H9 (cell line): ENCODE results near the gene PDS5B. TPM values are rescaled to one million over a fixed set of nuclear protein-coding genes. Genes with fewer than 3 reads are reported as not detected.

Experiments used
- DNase-seq: peaks from one replicate; pipeline ENCODE4 v3.0.0-alpha.2; 2017
- H2AFZ ChIP-seq: one replicate; pipeline ENCODE4 v1.6.1; 2013; ENCODE audit warnings: mild to moderate bottlenecking, low read length, control low read depth, moderate library complexity
- H2AK5ac ChIP-seq: 2 replicates; pipeline ENCODE4 v1.6.1; 2013; ENCODE audit warnings: low read length, control low read depth, mixed read lengths; ENCODE audit not compliant: insufficient read length
- H2BK120ac ChIP-seq: one replicate; pipeline ENCODE4 v1.6.1; 2013; ENCODE audit warnings: low read depth, mild to moderate bottlenecking, low read length, control low read depth, inconsistent platforms; ENCODE audit not compliant: poor library complexity, severe bottlenecking
- H2BK12ac ChIP-seq: 2 replicates; pipeline ENCODE4 v1.6.1; 2013; ENCODE audit warnings: low read length, control low read depth, mixed read lengths, low read depth; ENCODE audit not compliant: insufficient read length
- H2BK15ac ChIP-seq: 2 replicates; pipeline ENCODE4 v1.6.1; 2013; ENCODE audit warnings: low read depth, low read length, control low read depth
- H2BK20ac ChIP-seq: one replicate; pipeline ENCODE4 v1.6.1; 2013; ENCODE audit warnings: low read depth, mild to moderate bottlenecking, low read length, control low read depth, inconsistent platforms; ENCODE audit not compliant: poor library complexity, severe bottlenecking
- H2BK5ac ChIP-seq: 2 replicates; pipeline ENCODE4 v1.6.1; 2013; ENCODE audit warnings: low read length, control low read depth, mixed read lengths; ENCODE audit not compliant: insufficient read length
- H3K14ac ChIP-seq: 2 replicates; pipeline ENCODE4 v1.6.1; 2013; ENCODE audit warnings: low read length, control low read depth; ENCODE audit not compliant: insufficient read depth
- H3K18ac ChIP-seq: 2 replicates; pipeline ENCODE4 v1.6.1; 2013; ENCODE audit warnings: low read depth, mild to moderate bottlenecking, mixed read lengths, low read length, control low read depth; ENCODE audit not compliant: insufficient read length
- H3K23ac ChIP-seq: 2 replicates; pipeline ENCODE4 v1.6.1; 2013; ENCODE audit warnings: low read length, control low read depth, mixed read lengths, low read depth; ENCODE audit not compliant: insufficient read length
- H3K23me2 ChIP-seq: 2 replicates; pipeline ENCODE4 v1.6.1; 2013; ENCODE audit warnings: low read depth, mild to moderate bottlenecking, mixed read lengths, low read length, control low read depth; ENCODE audit not compliant: insufficient read length, poor library complexity, severe bottlenecking
- H3K27ac ChIP-seq: 2 replicates; pipeline ENCODE4 v1.5.1; 2013; ENCODE audit warnings: low read length, control low read depth, mixed read lengths, low read depth; ENCODE audit not compliant: insufficient read length
- H3K27me3 ChIP-seq: 2 replicates; pipeline ENCODE4 v1.6.1; 2013; ENCODE audit warnings: low read length, control low read depth, inconsistent platforms; ENCODE audit not compliant: insufficient read depth
- H3K4ac ChIP-seq: 2 replicates; pipeline ENCODE4 v1.6.1; 2013; ENCODE audit warnings: low read depth, mild to moderate bottlenecking, control low read depth, inconsistent platforms, low read length, moderate library complexity
- H3K4me1 ChIP-seq: 2 replicates; pipeline ENCODE4 v1.6.1; 2013; ENCODE audit warnings: low read length, control low read depth, inconsistent platforms; ENCODE audit not compliant: insufficient read depth
- H3K4me2 ChIP-seq: 2 replicates; pipeline ENCODE4 v1.6.1; 2013; ENCODE audit warnings: low read length, control low read depth, mixed read lengths; ENCODE audit not compliant: insufficient read length, insufficient read depth
- H3K56ac ChIP-seq: 2 replicates; pipeline ENCODE4 v1.6.1; 2013; ENCODE audit warnings: low read depth, mild to moderate bottlenecking, mixed read lengths, low read length, control low read depth; ENCODE audit not compliant: insufficient read length
- H3K79me1 ChIP-seq: 2 replicates; pipeline ENCODE4 v1.6.1; 2013; ENCODE audit warnings: low read depth, mild to moderate bottlenecking, moderate library complexity, low read length, control low read depth, inconsistent platforms; ENCODE audit not compliant: insufficient read depth, poor library complexity, severe bottlenecking
- H3K79me2 ChIP-seq: 2 replicates; pipeline ENCODE4 v1.6.1; 2013; ENCODE audit warnings: low read length, control low read depth, inconsistent platforms; ENCODE audit not compliant: insufficient read depth
- H3K9ac ChIP-seq: 2 replicates; pipeline ENCODE4 v1.6.1; 2013; ENCODE audit warnings: low read length, control low read depth, mixed read lengths; ENCODE audit not compliant: insufficient read length; ENCODE audit errors: extremely low read depth
- H3K9me3 ChIP-seq: one replicate; pipeline ENCODE4 v1.6.1; 2013; ENCODE audit warnings: low read depth, low read length, inconsistent platforms; ENCODE audit not compliant: control insufficient read depth
- H3T11ph ChIP-seq: one replicate; pipeline ENCODE4 v1.6.1; 2013; ENCODE audit warnings: mild to moderate bottlenecking, low read length, control low read depth, inconsistent platforms
- H4K20me1 ChIP-seq: one replicate; pipeline ENCODE4 v1.6.1; 2013; ENCODE audit not compliant: control insufficient read depth, insufficient read length, insufficient read depth
- H4K5ac ChIP-seq: 2 replicates; pipeline ENCODE4 v1.6.1; 2013; ENCODE audit warnings: low read depth, mild to moderate bottlenecking, mixed read lengths, low read length, control low read depth; ENCODE audit not compliant: insufficient read length
- H4K8ac ChIP-seq: replicated peaks from 2 replicates; pipeline ENCODE4 v1.6.1; 2013; ENCODE audit warnings: low read length, control low read depth, mixed read lengths, low read depth; ENCODE audit not compliant: insufficient read length
- H4K91ac ChIP-seq: 2 replicates; pipeline ENCODE4 v1.6.1; 2013; ENCODE audit warnings: low read depth, mild to moderate bottlenecking, moderate library complexity, mixed read lengths, low read length, control low read depth; ENCODE audit not compliant: insufficient read length
- H3K27ac Mint-ChIP-seq, 3 experiments: 2 replicates in 2 of 3; 3 replicates in 1 of 3; pipeline ENCODE4 v1.8.0; 2020 to 2021; ENCODE audit warnings: mixed read lengths in 3 of 3, mild to moderate bottlenecking in 1 of 3, moderate library complexity in 1 of 3
- H3K27me3 Mint-ChIP-seq: 2 replicates; pipeline ENCODE4 v1.8.0; 2021; ENCODE audit warnings: low read depth, mild to moderate bottlenecking, moderate library complexity, mixed read lengths
- H3K36me3 Mint-ChIP-seq, 3 experiments: 2 replicates in 2 of 3; 3 replicates in 1 of 3; pipeline ENCODE4 v1.8.0; 2020 to 2021; ENCODE audit warnings: low read depth in 3 of 3, mixed read lengths in 3 of 3; ENCODE audit not compliant: insufficient read depth in 1 of 3
- H3K4me1 Mint-ChIP-seq, 2 experiments: 2 replicates each; pipeline ENCODE4 v1.8.0; 2020; ENCODE audit warnings: mixed read lengths in 2 of 2
- H3K4me3 Mint-ChIP-seq, 2 experiments: 2 replicates in 1 of 2; 3 replicates in 1 of 2; pipeline ENCODE4 v1.8.0; 2020 to 2021; ENCODE audit warnings: mild to moderate bottlenecking in 2 of 2, mixed read lengths in 2 of 2, moderate library complexity in 1 of 2
- H3K9me3 Mint-ChIP-seq, 2 experiments: 2 replicates in 1 of 2; 3 replicates in 1 of 2; pipeline ENCODE4 v1.8.0; 2020; ENCODE audit warnings: mild to moderate bottlenecking in 2 of 2, mixed read lengths in 2 of 2, moderate library complexity in 1 of 2
- WGBS: extraction: QIAGEN DNeasy Blood & Tissue Kit; methylation state at CpG from one replicate; pipeline ENCODE4 v1.1.7; 2013; ENCODE audit warnings: missing lambda C conversion rate, low lambda C conversion rate, mixed read lengths; ENCODE audit not compliant: insufficient read length; ENCODE audit errors: extremely low coverage; 5-methylcytosine and 5-hydroxymethylcytosine counted together
- total RNA-seq: library from RNA; stranded (reverse); gene quantifications from 2 replicates; pipeline ENCODE4 v1.2.1, GENCODE V29; 2021
- TF ChIP-seq, protein P1 (sequence below): fragments of 200-600 bp; sonication (generic); conservative IDR thresholded peaks from 3 replicates; pipeline ENCODE4 v1.8.0; 2021; ENCODE audit warnings: antibody characterized with exemption, mild to moderate bottlenecking

The PDS5B gene
- total RNA-seq, 1 experiment from 2014 or later = 50.0 TPM

DNA sequence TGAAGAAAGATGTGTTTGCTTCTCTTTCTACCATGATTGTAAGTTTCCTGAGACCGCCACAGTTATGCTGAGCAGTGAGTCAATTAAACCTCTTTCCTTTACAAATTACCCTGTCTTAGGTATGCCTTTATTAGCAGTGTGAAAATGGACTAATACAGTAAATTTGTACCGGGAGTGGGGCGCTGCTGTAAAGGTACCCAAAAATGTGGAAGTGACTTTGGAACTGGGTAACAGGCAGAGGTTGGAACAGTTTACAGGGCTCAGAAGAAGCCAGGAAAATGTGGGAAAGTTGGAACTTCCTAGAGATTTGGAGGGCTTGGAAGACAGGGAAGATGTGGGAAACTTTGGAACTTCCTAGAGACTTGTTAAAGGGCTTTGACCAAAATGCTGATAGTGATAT lies 9.2 kb upstream of the PDS5B start:
- Histone ChIP-seq H3T11ph (no peak overlapping the region), H4K8ac (no peak overlapping the region), H4K91ac (no peak overlapping the region), H3K23me2 (no peaks in the 10 kb centered on the region), H3K14ac (no peak overlapping the region), H3K79me1 (no peaks in the 10 kb centered on the region), H2BK12ac (no peak overlapping the region), H2AFZ (no peak overlapping the region), H3K27me3 (no peaks in the 10 kb centered on the region), H3K56ac (no peak overlapping the region), H3K4me1 (no peaks in the 10 kb centered on the region), H3K9ac (no peak overlapping the region), H2BK20ac (no peak overlapping the region), H3K27ac (no peak overlapping the region), H3K79me2 (no peaks in the 10 kb centered on the region), H3K4ac (no peak overlapping the region), H2AK5ac (no peak overlapping the region), H3K4me2 (no peak overlapping the region), H2BK120ac (no peak overlapping the region), H2BK15ac (no peak overlapping the region), H2BK5ac (no peak overlapping the region), H3K18ac (no peak overlapping the region), H4K20me1 (no peaks in the 10 kb centered on the region), H4K5ac (no peak overlapping the region), H3K23ac (no peak overlapping the region), H3K9me3 (no peaks in the 10 kb centered on the region)
- no peak overlapping the region for H3K27ac Mint-ChIP-seq
- WGBS = no CpG with 5 or more reads among the region's 3 CpGs
- H3K4me1 Mint-ChIP-seq = no peaks in the 10 kb centered on the region; a peak in 1 of 4 replicates
- no peaks in the 10 kb centered on the region for H3K27me3 Mint-ChIP-seq
- H3K9me3 Mint-ChIP-seq = peaks cover 23 to 27% of the 10 kb centered on the region in 2 experiments
- H3K4me3 Mint-ChIP-seq = no peak overlapping the region
- H3K36me3 Mint-ChIP-seq = peaks cover 5 to 10% (median 8%) of the 10 kb centered on the region in 3 experiments; a peak in 5 of 7 replicates
- no peak for DNase-seq
- TF ChIP-seq, protein P1, sequence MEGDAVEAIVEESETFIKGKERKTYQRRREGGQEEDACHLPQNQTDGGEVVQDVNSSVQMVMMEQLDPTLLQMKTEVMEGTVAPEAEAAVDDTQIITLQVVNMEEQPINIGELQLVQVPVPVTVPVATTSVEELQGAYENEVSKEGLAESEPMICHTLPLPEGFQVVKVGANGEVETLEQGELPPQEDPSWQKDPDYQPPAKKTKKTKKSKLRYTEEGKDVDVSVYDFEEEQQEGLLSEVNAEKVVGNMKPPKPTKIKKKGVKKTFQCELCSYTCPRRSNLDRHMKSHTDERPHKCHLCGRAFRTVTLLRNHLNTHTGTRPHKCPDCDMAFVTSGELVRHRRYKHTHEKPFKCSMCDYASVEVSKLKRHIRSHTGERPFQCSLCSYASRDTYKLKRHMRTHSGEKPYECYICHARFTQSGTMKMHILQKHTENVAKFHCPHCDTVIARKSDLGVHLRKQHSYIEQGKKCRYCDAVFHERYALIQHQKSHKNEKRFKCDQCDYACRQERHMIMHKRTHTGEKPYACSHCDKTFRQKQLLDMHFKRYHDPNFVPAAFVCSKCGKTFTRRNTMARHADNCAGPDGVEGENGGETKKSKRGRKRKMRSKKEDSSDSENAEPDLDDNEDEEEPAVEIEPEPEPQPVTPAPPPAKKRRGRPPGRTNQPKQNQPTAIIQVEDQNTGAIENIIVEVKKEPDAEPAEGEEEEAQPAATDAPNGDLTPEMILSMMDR = no peak
